Osteoblast (primary cell): Measurements from ENCODE around the gene CBX6. TPM values are rescaled to one million over a fixed set of nuclear protein-coding genes. Genes with fewer than 3 reads are reported as not detected.

Experiments used
- DNase-seq: peaks from one replicate; pipeline ENCODE4 v3.0.0; 2011; ENCODE audit warnings: low spot score, mixed read lengths; ENCODE audit not compliant: insufficient read length; ENCODE audit errors: missing footprints
- H2AFZ ChIP-seq: 2 replicates; pipeline ENCODE4 v1.6.0; 2011; ENCODE audit warnings: mild to moderate bottlenecking, low read length
- H3K27ac ChIP-seq: 2 replicates; pipeline ENCODE4 v1.5.1; 2011; ENCODE audit warnings: mild to moderate bottlenecking, low read depth, low read length, moderate library complexity
- H3K27me3 ChIP-seq: 2 replicates; pipeline ENCODE4 v1.6.0; 2012; ENCODE audit warnings: mild to moderate bottlenecking, control low read depth, inconsistent platforms, low read length, moderate library complexity; ENCODE audit not compliant: insufficient read depth
- H3K36me3 ChIP-seq: 2 replicates; pipeline ENCODE4 v1.5.1; 2011; ENCODE audit warnings: mild to moderate bottlenecking, low read length, control low read depth, moderate library complexity; ENCODE audit not compliant: insufficient read depth
- H3K4me1 ChIP-seq: 2 replicates; pipeline ENCODE4 v1.5.1; 2011; ENCODE audit warnings: mild to moderate bottlenecking, low read length, control low read depth, moderate library complexity; ENCODE audit not compliant: insufficient read depth
- H3K4me2 ChIP-seq: 2 replicates; pipeline ENCODE4 v1.6.0; 2011; ENCODE audit warnings: mild to moderate bottlenecking, low read length; ENCODE audit not compliant: insufficient read depth
- H3K4me3 ChIP-seq: fragments of 200-600 bp; sonication (generic); 3 replicates; pipeline ENCODE4 v1.5.1; 2012; ENCODE audit warnings: mild to moderate bottlenecking, low read length, inconsistent platforms; ENCODE audit not compliant: insufficient read depth
- H3K79me2 ChIP-seq: 2 replicates; pipeline ENCODE4 v1.6.0; 2012; ENCODE audit warnings: mild to moderate bottlenecking, low read length, control low read depth, inconsistent platforms; ENCODE audit not compliant: insufficient read depth
- H3K9me3 ChIP-seq: 2 replicates; pipeline ENCODE4 v1.5.1; 2011; ENCODE audit warnings: low read depth, low read length, control low read depth
- H4K20me1 ChIP-seq: 2 replicates; pipeline ENCODE4 v1.6.0; 2012; ENCODE audit warnings: mild to moderate bottlenecking, low read length, control low read depth; ENCODE audit not compliant: insufficient read depth
- CTCF ChIP-seq: IDR thresholded peaks from 2 replicates; pipeline ENCODE4 v1.5.1; 2011; ENCODE audit warnings: mild to moderate bottlenecking, low read depth, low read length, moderate library complexity; ENCODE audit errors: extremely low read depth
- total RNA-seq: library from RNA; depleted of rRNA; stranded (reverse); fragments of >200 nt; gene quantifications from 2 replicates; pipeline ENCODE4 v1.2.3, GENCODE V29; 2012

Gene CBX6
- total RNA-seq, 1 donor, result 58.6 TPM

GRCh38 chr22:38828616-38829205, 43.3 kb downstream of the CBX6 start:
- Histone ChIP-seq H3K27ac (no peak overlapping the region), H3K79me2 (no peaks in the 10 kb centered on the region), H3K4me2 (no peak overlapping the region), H3K4me3 (no peak overlapping the region), H3K4me1 (no peaks in the 10 kb centered on the region), H3K36me3 (no peaks in the 10 kb centered on the region), H4K20me1 (no peaks in the 10 kb centered on the region), H2AFZ (no peak overlapping the region), H3K27me3 (no peaks in the 10 kb centered on the region), H3K9me3 (no peaks in the 10 kb centered on the region)
- peak; percentile 58 for DNase-seq
- no peak for TF ChIP-seq CTCF

GRCh38 chr22:38828191-38828590, 43.8 kb downstream of the CBX6 start:
- no peaks in the 10 kb centered on the region for H3K9me3 ChIP-seq
- H3K4me1 ChIP-seq, result no peaks in the 10 kb centered on the region
- H3K4me3 ChIP-seq, result no peak overlapping the region
- TF ChIP-seq CTCF, result no peak
- no peak overlapping the region for H3K4me2 ChIP-seq
- DNase-seq, result peak; percentile 13
- H2AFZ ChIP-seq, result no peak overlapping the region
- no peaks in the 10 kb centered on the region for H3K79me2 ChIP-seq
- H4K20me1 ChIP-seq, result no peaks in the 10 kb centered on the region
- H3K36me3 ChIP-seq, result no peaks in the 10 kb centered on the region
- H3K27ac ChIP-seq, result no peak overlapping the region
- no peaks in the 10 kb centered on the region for H3K27me3 ChIP-seq

- no peak for TF ChIP-seq CTCF
- H4K20me1 ChIP-seq, result no peaks in the 10 kb centered on the region
- no peak overlapping the region for H2AFZ ChIP-seq
- no peak overlapping the region for H3K4me3 ChIP-seq
- H3K4me1 ChIP-seq, result no peaks in the 10 kb centered on the region
- H3K36me3 ChIP-seq, result no peaks in the 10 kb centered on the region
- H3K27ac ChIP-seq, result no peak overlapping the region
- no peaks in the 10 kb centered on the region for H3K27me3 ChIP-seq
- H3K79me2 ChIP-seq, result no peaks in the 10 kb centered on the region
- no peaks in the 10 kb centered on the region for H3K9me3 ChIP-seq
- DNase-seq, result peak; percentile 72
- no peak overlapping the region for H3K4me2 ChIP-seq
These were observed 44.5 kb downstream of the CBX6 start for GRCh38 chr22:38827510-38827909.

- H3K4me1 ChIP-seq, result no peaks in the 10 kb centered on the region
- H3K27ac ChIP-seq, result no peak overlapping the region
- H3K36me3 ChIP-seq, result no peaks in the 10 kb centered on the region
- no peak overlapping the region for H3K4me2 ChIP-seq
- H4K20me1 ChIP-seq, result no peaks in the 10 kb centered on the region
- no peaks in the 10 kb centered on the region for H3K27me3 ChIP-seq
- peak; percentile 32 for DNase-seq
- H2AFZ ChIP-seq, result no peak overlapping the region
- H3K9me3 ChIP-seq, result no peaks in the 10 kb centered on the region
- H3K4me3 ChIP-seq, result no peak overlapping the region
- no peaks in the 10 kb centered on the region for H3K79me2 ChIP-seq
- no peak for TF ChIP-seq CTCF
These were observed 45.2 kb downstream of the CBX6 start for GRCh38 chr22:38826801-38827200.
